Subcutaneous abdominal adipose tissue (tissue), 5 donors: ENCODE measurements around the gene OGDH.
A peak's percentile ranks its signal among the peaks of the same experiment; 100 is the strongest.

Source experiments
- H3K27ac ChIP-seq: one replicate; pipeline ENCODE4 v1.7.0; 2013; ENCODE audit warnings: low read depth, mild to moderate bottlenecking, inconsistent platforms, low read length, moderate library complexity
- H3K27me3 ChIP-seq, 5 donors: one replicate each; pipeline ENCODE4 v1.7.0; 2013; ENCODE audit warnings: low read length in 5 of 5, inconsistent platforms in 1 of 5; ENCODE audit not compliant: control insufficient read depth in 5 of 5, insufficient read depth in 4 of 5
- H3K36me3 ChIP-seq, 5 donors: one replicate each; pipeline ENCODE4 v1.7.0; 2013; ENCODE audit warnings: low read length in 5 of 5; ENCODE audit not compliant: control insufficient read depth in 5 of 5, insufficient read depth in 5 of 5
- H3K4me1 ChIP-seq, 5 donors: one replicate each; pipeline ENCODE4 v1.7.0; 2013; ENCODE audit warnings: low read length in 5 of 5, mild to moderate bottlenecking in 3 of 5, moderate library complexity in 1 of 5; ENCODE audit not compliant: control insufficient read depth in 5 of 5, insufficient read depth in 5 of 5
- H3K4me3 ChIP-seq, 5 donors: one replicate each; pipeline ENCODE4 v1.7.0; 2013; ENCODE audit warnings: low read length in 5 of 5, low read depth in 1 of 5
- H3K9ac ChIP-seq, 5 donors: one replicate each; pipeline ENCODE4 v1.7.0; 2013; ENCODE audit warnings: low read length in 5 of 5, mild to moderate bottlenecking in 4 of 5, moderate library complexity in 3 of 5
- H3K9me3 ChIP-seq, 5 donors: one replicate each; pipeline ENCODE4 v1.7.0; 2013; ENCODE audit warnings: low read length in 5 of 5; ENCODE audit not compliant: control insufficient read depth in 5 of 5
- donor health status: healthy.
- donor health status: healthy.
- donor health status: healthy.
- donor health status: healthy.
- donor health status: healthy.

Gene OGDH

GRCh38 chr7:44664780-44665461 is 58.5 kb downstream of the OGDH start:
- no peaks in the 10 kb centered on the region for H3K27me3 ChIP-seq

GRCh38 chr7:44665531-44666213 is 59.2 kb downstream of the OGDH start:
- H3K36me3 ChIP-seq, result peaks cover 9 to 41% (median 30%) of the 10 kb centered on the region in 5 donors
- no peak overlapping the region for H3K4me3 ChIP-seq
- H3K9me3 ChIP-seq, result peaks cover 4 to 11% (median 7%) of the 10 kb centered on the region in 5 donors
- H3K4me1 ChIP-seq, result peaks cover 0 to 7% (median 3%) of the 10 kb centered on the region in 5 donors
- no peak overlapping the region for H3K27ac ChIP-seq
- H3K27me3 ChIP-seq, result no peaks in the 10 kb centered on the region
- H3K9ac ChIP-seq, result no peak overlapping the region

More at GRCh38 chr7:44664780-44665461, 58.5 kb downstream of the OGDH start:
- Histone ChIP-seq H3K36me3 (peaks cover 9 to 44% (median 32%) of the 10 kb centered on the region in 5 donors), H3K4me3 (no peak overlapping the region), H3K4me1 (peaks cover 0 to 7% (median 3%) of the 10 kb centered on the region in 5 donors), H3K9me3 (peaks cover 5 to 13% (median 12%) of the 10 kb centered on the region in 5 donors), H3K27ac (no peak overlapping the region), H3K9ac (no peak overlapping the region)

- Histone ChIP-seq H3K4me3 (no peak overlapping the region), H3K9ac (no peak overlapping the region), H3K27ac (no peak overlapping the region), H3K4me1 (peaks cover 0 to 7% (median 3%) of the 10 kb centered on the region in 5 donors), H3K9me3 (peaks cover 0 to 6% (median 0%) of the 10 kb centered on the region in 5 donors), H3K27me3 (no peaks in the 10 kb centered on the region), H3K36me3 (peaks cover 6 to 37% (median 24%) of the 10 kb centered on the region in 5 donors)
Measured at GRCh38 chr7:44666566-44666965, 60.1 kb downstream of the OGDH start.

- Histone ChIP-seq H3K36me3 (peaks cover 3 to 37% (median 25%) of the 10 kb centered on the region in 5 donors), H3K9ac (no peak overlapping the region), H3K4me1 (peaks cover 0 to 7% (median 3%) of the 10 kb centered on the region in 5 donors), H3K27ac (no peak overlapping the region), H3K27me3 (no peaks in the 10 kb centered on the region), H3K4me3 (no peak overlapping the region), H3K9me3 (no peaks in the 10 kb centered on the region)
Measured at GRCh38 chr7:44667190-44667589, 60.8 kb downstream of the OGDH start.

- no peaks in the 10 kb centered on the region for H3K27me3 ChIP-seq
- no peak overlapping the region for H3K9ac ChIP-seq
- H3K4me1 ChIP-seq, result no peaks in the 10 kb centered on the region
- no peak overlapping the region for H3K27ac ChIP-seq
- no peaks in the 10 kb centered on the region for H3K9me3 ChIP-seq
- no peak overlapping the region for H3K4me3 ChIP-seq
- peaks cover 3 to 62% (median 51%) of the 10 kb centered on the region in 5 donors for H3K36me3 ChIP-seq
Measured at GRCh38 chr7:44671069-44671468, 64.6 kb downstream of the OGDH start.

- H3K36me3 ChIP-seq, result peaks cover 0 to 64% (median 41%) of the 10 kb centered on the region in 5 donors
- H3K9ac ChIP-seq, result no peak overlapping the region
- no peak overlapping the region for H3K4me3 ChIP-seq
- no peaks in the 10 kb centered on the region for H3K9me3 ChIP-seq
- H3K27me3 ChIP-seq, result no peaks in the 10 kb centered on the region
- H3K27ac ChIP-seq, result no peak overlapping the region
- peaks cover 0 to 6% (median 6%) of the 10 kb centered on the region in 5 donors for H3K4me1 ChIP-seq
Measured at GRCh38 chr7:44673324-44673723, 66.9 kb downstream of the OGDH start.

- H3K4me1 ChIP-seq, result peaks cover 2 to 11% (median 9%) of the 10 kb centered on the region in 5 donors
- no peak overlapping the region for H3K27ac ChIP-seq
- H3K4me3 ChIP-seq, result no peak overlapping the region
- peaks cover 0 to 63% (median 46%) of the 10 kb centered on the region in 5 donors for H3K36me3 ChIP-seq
- no peaks in the 10 kb centered on the region for H3K9me3 ChIP-seq
- H3K27me3 ChIP-seq, result no peaks in the 10 kb centered on the region
- no peak overlapping the region for H3K9ac ChIP-seq
Measured at GRCh38 chr7:44673771-44674170, 67.3 kb downstream of the OGDH start.

- Histone ChIP-seq H3K36me3 (peaks cover 0 to 66% (median 50%) of the 10 kb centered on the region in 5 donors), H3K9me3 (no peaks in the 10 kb centered on the region), H3K4me1 (peaks cover 3 to 17% (median 15%) of the 10 kb centered on the region in 5 donors), H3K4me3 (no peak overlapping the region), H3K9ac (no peak overlapping the region), H3K27me3 (no peaks in the 10 kb centered on the region), H3K27ac (no peak overlapping the region)
Measured at GRCh38 chr7:44674381-44674780, 68.0 kb downstream of the OGDH start.

GRCh38 chr7:44676776-44677175 is 70.3 kb downstream of the OGDH start:
- peak overlapping the region in 1 of 5 donors; percentile 3 for H3K9ac ChIP-seq
- H3K4me3 ChIP-seq, result no peak overlapping the region
- H3K36me3 ChIP-seq, result peaks cover 0 to 79% (median 61%) of the 10 kb centered on the region in 5 donors
- no peaks in the 10 kb centered on the region for H3K9me3 ChIP-seq
- peaks cover 5 to 21% (median 19%) of the 10 kb centered on the region in 5 donors for H3K4me1 ChIP-seq
- no peaks in the 10 kb centered on the region for H3K27me3 ChIP-seq
- H3K27ac ChIP-seq, result peak overlapping the region; percentile 5

- H3K4me1 ChIP-seq, result peaks cover 5 to 22% (median 20%) of the 10 kb centered on the region in 5 donors
- no peaks in the 10 kb centered on the region for H3K9me3 ChIP-seq
- peak overlapping the region in 4 of 5 donors; percentile 1 to 35 (median 16) for H3K9ac ChIP-seq
- no peak overlapping the region for H3K4me3 ChIP-seq
- peak overlapping the region; percentile 93 for H3K27ac ChIP-seq
- H3K27me3 ChIP-seq, result no peaks in the 10 kb centered on the region
- H3K36me3 ChIP-seq, result peaks cover 0 to 83% (median 61%) of the 10 kb centered on the region in 5 donors
Measured at GRCh38 chr7:44678101-44678470, 71.7 kb downstream of the OGDH start.
